Gastroesophageal sphincter (tissue), 4 donors: ENCODE measurements around the gene LSAMP. TPM values are rescaled to one million over a fixed set of nuclear protein-coding genes. Genes with fewer than 3 reads are reported as not detected.

Experiments
- ATAC-seq: fragments of 150-250 bp; one replicate; pipeline ENCODE4 v1.9.1; 2016; ENCODE audit warnings: mild to moderate bottlenecking, moderate library complexity
- H3K27ac ChIP-seq, 4 donors: fragments of 200-600 bp; sonication (generic) in 3 of 4; 1 replicate in 3 of 4; 2 replicates in 1 of 4; pipeline ENCODE4 v1.5.1; 2016 to 2019
- H3K27me3 ChIP-seq: fragments of 200-600 bp; sonication (generic); one replicate; pipeline ENCODE4 v1.5.1; 2019
- H3K36me3 ChIP-seq, 2 donors: fragments of 200-600 bp; sonication (generic); one replicate each; pipeline ENCODE4 v1.5.1; 2019; ENCODE audit warnings: control low read depth in 1 of 2
- H3K4me1 ChIP-seq, 3 donors: fragments of 200-600 bp; sonication (generic); 1 replicate in 2 of 3; 2 replicates in 1 of 3; pipeline ENCODE4 v1.5.1; 2016 to 2019; ENCODE audit warnings: control low read depth in 2 of 3
- H3K4me3 ChIP-seq, 2 donors: fragments of 200-600 bp; sonication (generic); one replicate each; pipeline ENCODE4 v1.5.1; 2019; ENCODE audit warnings: mild to moderate bottlenecking in 1 of 2, moderate library complexity in 1 of 2
- H3K9me3 ChIP-seq, 3 donors: fragments of 200-600 bp; sonication (generic); one replicate each; pipeline ENCODE4 v1.5.1; 2017 to 2019; ENCODE audit warnings: control low read depth in 2 of 3
- EP300 ChIP-seq: sonication (generic); formaldehyde crosslinking; IDR thresholded peaks from one replicate; pipeline ENCODE4 v1.6.1; 2017; ENCODE audit warnings: antibody characterized with exemption, mild to moderate bottlenecking
- POLR2A ChIP-seq, 2 donors: fragments of 450-650 bp; IDR thresholded peaks; one replicate each; pipeline ENCODE4 v1.6.1; 2017; ENCODE audit warnings: antibody characterized with exemption in 2 of 2, mild to moderate bottlenecking in 2 of 2, moderate library complexity in 1 of 2
- POLR2AphosphoS5 ChIP-seq: sonication (generic); formaldehyde crosslinking; IDR thresholded peaks from one replicate; pipeline ENCODE4 v1.6.1; 2017; ENCODE audit warnings: antibody characterized with exemption
- WGBS, 2 donors: methylation state at CpG; one replicate each; pipeline ENCODE4 v1.1.5; 2018; ENCODE audit warnings: low coverage in 1 of 2; 5-methylcytosine and 5-hydroxymethylcytosine counted together
- total RNA-seq, 4 donors: library from RNA; depleted of rRNA; stranded (reverse); fragments of >200 nt; gene quantifications; one replicate each; pipeline ENCODE4 v1.1.0, GENCODE V29; 2016
- TF ChIP-seq, protein P1 (sequence below), 4 experiments: fragments of 200-600 bp in 2 of 4; fragments of 450-650 bp in 2 of 4; sonication (generic) in 1 of 4; IDR thresholded peaks; one replicate each; pipeline ENCODE4 v1.5.1; 2017 to 2019; ENCODE audit warnings: antibody characterized with exemption in 4 of 4, mild to moderate bottlenecking in 2 of 4, moderate library complexity in 2 of 4

Gene LSAMP
- total RNA-seq, 4 donors from 2014 or later, result 1.5 to 9.3 (median 3.6) TPM

DNA sequence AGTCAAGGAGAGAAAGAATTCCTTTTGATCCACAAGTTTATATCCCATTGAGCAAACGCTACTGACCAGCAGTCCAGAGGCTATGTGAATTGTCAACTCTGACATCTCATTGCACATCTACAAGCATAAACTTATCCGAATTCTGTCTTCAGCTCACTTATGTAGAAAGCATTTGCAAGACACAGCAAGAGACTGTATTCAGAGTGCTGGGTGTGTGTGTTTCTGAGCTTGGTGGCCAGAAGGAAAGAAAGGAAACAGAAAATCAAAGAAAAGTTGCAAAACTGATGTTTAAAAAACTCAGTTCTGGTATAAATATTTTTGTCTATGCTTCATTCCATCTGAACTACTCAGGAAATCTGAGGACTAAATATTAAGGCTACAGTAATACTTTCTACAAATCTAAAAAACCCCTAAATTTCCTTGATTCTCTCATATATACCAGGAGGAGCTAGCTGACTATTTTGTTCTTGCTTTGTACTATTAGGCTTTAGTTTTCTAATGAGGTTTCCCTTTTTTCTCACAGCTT lies 45.5 kb downstream of the LSAMP start:
- ATAC-seq, result no peak
- 49 to 67% methylated on average over 1 to 2 of the region's 2 CpGs for WGBS, 2 donors

GRCh38 chr3:116394365-116394764 lies 50.9 kb downstream of the LSAMP start:
- Histone ChIP-seq H3K4me3 (no peak overlapping the region), H3K27me3 (no peaks in the 10 kb centered on the region), H3K4me1 (no peaks in the 10 kb centered on the region), H3K36me3 (no peaks in the 10 kb centered on the region), H3K27ac (no peak overlapping the region), H3K9me3 (peaks cover 0 to 11% (median 0%) of the 10 kb centered on the region in 3 donors)
- no peak for TF ChIP-seq POLR2AphosphoS5
- TF ChIP-seq POLR2A (IDR thresholded peaks at IDR 0.05), result no peak
- no peak for TF ChIP-seq EP300
- TF ChIP-seq, protein P1, sequence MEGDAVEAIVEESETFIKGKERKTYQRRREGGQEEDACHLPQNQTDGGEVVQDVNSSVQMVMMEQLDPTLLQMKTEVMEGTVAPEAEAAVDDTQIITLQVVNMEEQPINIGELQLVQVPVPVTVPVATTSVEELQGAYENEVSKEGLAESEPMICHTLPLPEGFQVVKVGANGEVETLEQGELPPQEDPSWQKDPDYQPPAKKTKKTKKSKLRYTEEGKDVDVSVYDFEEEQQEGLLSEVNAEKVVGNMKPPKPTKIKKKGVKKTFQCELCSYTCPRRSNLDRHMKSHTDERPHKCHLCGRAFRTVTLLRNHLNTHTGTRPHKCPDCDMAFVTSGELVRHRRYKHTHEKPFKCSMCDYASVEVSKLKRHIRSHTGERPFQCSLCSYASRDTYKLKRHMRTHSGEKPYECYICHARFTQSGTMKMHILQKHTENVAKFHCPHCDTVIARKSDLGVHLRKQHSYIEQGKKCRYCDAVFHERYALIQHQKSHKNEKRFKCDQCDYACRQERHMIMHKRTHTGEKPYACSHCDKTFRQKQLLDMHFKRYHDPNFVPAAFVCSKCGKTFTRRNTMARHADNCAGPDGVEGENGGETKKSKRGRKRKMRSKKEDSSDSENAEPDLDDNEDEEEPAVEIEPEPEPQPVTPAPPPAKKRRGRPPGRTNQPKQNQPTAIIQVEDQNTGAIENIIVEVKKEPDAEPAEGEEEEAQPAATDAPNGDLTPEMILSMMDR (IDR thresholded peaks at IDR 0.05), result no peak
- ATAC-seq, result no peak
- WGBS, 2 donors, result 57 to 64% methylated on average over 4 of the region's 4 CpGs

More for the DNA sequence above, 45.5 kb downstream of the LSAMP start:
- Histone ChIP-seq H3K4me3 (no peak overlapping the region), H3K4me1 (no peaks in the 10 kb centered on the region), H3K27me3 (no peaks in the 10 kb centered on the region), H3K36me3 (no peaks in the 10 kb centered on the region), H3K9me3 (no peaks in the 10 kb centered on the region), H3K27ac (no peak overlapping the region)
- TF ChIP-seq EP300, result no peak
- TF ChIP-seq POLR2A (IDR thresholded peaks at IDR 0.05), result no peak
- TF ChIP-seq, protein P1 (IDR thresholded peaks at IDR 0.05), result no peak
- no peak for TF ChIP-seq POLR2AphosphoS5

GRCh38 chr3:116393199-116393598 lies 52.1 kb downstream of the LSAMP start:
- ATAC-seq, result no peak
- no peaks in the 10 kb centered on the region for H3K36me3 ChIP-seq
- H3K4me1 ChIP-seq, result no peaks in the 10 kb centered on the region
- H3K9me3 ChIP-seq, result peaks cover 0 to 11% (median 0%) of the 10 kb centered on the region in 3 donors
- H3K4me3 ChIP-seq, result no peak overlapping the region
- WGBS, 2 donors, result 82% methylated on average over 2 of the region's 3 CpGs; no CpG with 5 or more reads in 1 of the 2 donors
- TF ChIP-seq POLR2AphosphoS5, result no peak
- TF ChIP-seq EP300, result no peak
- TF ChIP-seq, protein P1 (IDR thresholded peaks at IDR 0.05), result no peak
- H3K27ac ChIP-seq, result no peak overlapping the region
- no peaks in the 10 kb centered on the region for H3K27me3 ChIP-seq

DNA sequence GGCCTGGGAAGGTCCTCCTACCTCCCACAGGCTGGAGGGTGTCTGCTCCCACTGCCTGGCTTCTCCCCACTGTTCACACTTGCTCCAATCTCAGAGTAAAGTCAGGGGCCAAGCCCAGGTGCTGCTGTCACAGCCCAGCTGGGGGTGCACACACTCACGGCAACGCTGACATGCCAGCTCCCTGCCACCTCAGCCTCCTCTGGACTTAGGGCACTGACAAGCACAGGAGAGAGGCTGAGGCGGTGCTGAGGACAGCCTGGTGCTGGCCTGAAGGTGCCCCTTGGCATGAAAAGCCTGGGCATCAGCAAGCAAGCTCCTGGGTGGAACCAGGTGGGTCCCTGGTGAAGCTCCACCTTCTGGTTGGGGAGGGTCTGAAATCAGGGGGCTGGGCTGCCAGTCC lies 53.0 kb downstream of the LSAMP start:
- Histone ChIP-seq H3K27me3 (no peaks in the 10 kb centered on the region), H3K9me3 (peaks cover 0 to 11% (median 0%) of the 10 kb centered on the region in 3 donors), H3K4me1 (no peaks in the 10 kb centered on the region), H3K36me3 (no peaks in the 10 kb centered on the region), H3K4me3 (no peak overlapping the region), H3K27ac (no peak overlapping the region)
- WGBS, 2 donors, result no CpG with 5 or more reads among the region's 3 CpGs
- TF ChIP-seq POLR2A (IDR thresholded peaks at IDR 0.05) (no peak), EP300 (no peak), POLR2AphosphoS5 (no peak)
- TF ChIP-seq, protein P1 (IDR thresholded peaks at IDR 0.05), result no peak
- peak; percentile 18 for ATAC-seq
